ENCODE measurements around the gene FBXW11. TPM values are rescaled to one million over a fixed set of nuclear protein-coding genes. Genes with fewer than 3 reads are reported as not detected.
A peak's percentile ranks its signal among the peaks of the same experiment; 100 is the strongest.

Gene FBXW11
- total RNA-seq, 1 experiment from 2014 or later = 69.2 TPM

GRCh38 chr5:171907725-171908343 lies 98.6 kb downstream of the FBXW11 start:
- ATAC-seq = peak; percentile 87
- TSS peak; percentile 2 for BruUV-seq (replicated peaks)
- Histone ChIP-seq H3K9me2 (replicated peaks; ENCODE audit: low read length) (no peaks in the 10 kb centered on the region), H3K4me1 (ENCODE audit: insufficient read depth, low read length) (no peaks in the 10 kb centered on the region), H3K9ac (ENCODE audit: low read length) (no peak overlapping the region), H3K9me3 (ENCODE audit: low read length) (no peaks in the 10 kb centered on the region), H3K79me2 (ENCODE audit: low read length) (peaks cover 35% of the 10 kb centered on the region), H3K27me3 (ENCODE audit: low read length) (no peaks in the 10 kb centered on the region), H3F3A (ENCODE audit: low read length, unreplicated experiment) (no peaks in the 10 kb centered on the region), H3K4me2 (ENCODE audit: low read length) (no peak overlapping the region), H4K20me1 (ENCODE audit: low read length) (peaks cover 22% of the 10 kb centered on the region), H3K4me3 (ENCODE audit: low read length) (no peak overlapping the region), H3K27ac (ENCODE audit: low read length) (no peak overlapping the region), H3K36me3 (ENCODE audit: low read depth, low read length) (peaks cover 4% of the 10 kb centered on the region; the same call in 1 of the 2 replicates), H2AFZ (ENCODE audit: low read length) (no peak overlapping the region)
- TF ChIP-seq EZH2phosphoT487 (IDR thresholded peaks at IDR 0.05; ENCODE audit: borderline replicate concordance, low read length) = no peak
- TF ChIP-seq CTCF (conservative IDR thresholded peaks at IDR 0.05; ENCODE audit: low read depth, low read length) = peak; percentile 94
- intact Hi-C loops (cut with micrococcal nuclease) = loop anchor here (1.0 to 5.0 kb wide), 3 partner anchors 278 to 490 kb away; no protein-coding TSS in a partner anchor
- ChIA-PET CTCF (interaction anchor here (0.6 to 0.7 kb wide), 2 partner anchors 98 to 99 kb away, joined by 3 read pairs; partner anchors contain the start of gene FBXW11), POLR2A (ENCODE audit: unreplicated experiment) (no interaction called here)
- peak; percentile 81 for DNase-seq

GRCh38 chr5:171906703-171907590 lies 99.5 kb downstream of the FBXW11 start:
- Histone ChIP-seq H3F3A (ENCODE audit: low read length, unreplicated experiment) (no peaks in the 10 kb centered on the region), H3K79me2 (ENCODE audit: low read length) (peaks cover 41% of the 10 kb centered on the region), H3K9me3 (ENCODE audit: low read length) (no peaks in the 10 kb centered on the region), H2AFZ (ENCODE audit: low read length) (no peak overlapping the region), H3K4me1 (ENCODE audit: insufficient read depth, low read length) (no peaks in the 10 kb centered on the region), H3K4me2 (ENCODE audit: low read length) (no peak overlapping the region), H3K4me3 (ENCODE audit: low read length) (no peak overlapping the region), H3K27me3 (ENCODE audit: low read length) (no peaks in the 10 kb centered on the region), H4K20me1 (ENCODE audit: low read length) (peaks cover 21% of the 10 kb centered on the region), H3K27ac (ENCODE audit: low read length) (no peak overlapping the region), H3K9me2 (replicated peaks; ENCODE audit: low read length) (no peaks in the 10 kb centered on the region), H3K9ac (ENCODE audit: low read length) (no peak overlapping the region), H3K36me3 (ENCODE audit: low read depth, low read length) (peaks cover 4% of the 10 kb centered on the region; the same call in 1 of the 2 replicates)
- no TSS peak for BruUV-seq (replicated peaks)
- DNase-seq (no peak), ATAC-seq (no peak)
- intact Hi-C loops (cut with micrococcal nuclease) = loop anchor here (1.0 to 5.0 kb wide), 3 partner anchors 277 to 489 kb away; no protein-coding TSS in a partner anchor
- TF ChIP-seq EZH2phosphoT487 (IDR thresholded peaks at IDR 0.05; ENCODE audit: borderline replicate concordance, low read length) (no peak), CTCF (conservative IDR thresholded peaks at IDR 0.05; ENCODE audit: low read depth, low read length) (no peak), EZH2 (IDR thresholded peaks at IDR 0.05; ENCODE audit: low read length, unreplicated experiment) (no peak)
- ChIA-PET CTCF (no interaction called here), POLR2A (ENCODE audit: unreplicated experiment) (no interaction called here)

Data from PC-3 (cell line).